HL-60/S4 treated with retinoic acid at 250 ng/mL for 4 days and 3 days (cell line): ENCODE measurements around the gene STXBP6.

Experiments used
- in situ Hi-C: fragments of 300-500 bp; cut with MboI; formaldehyde crosslinking; loops from 2 replicates; pipeline ENCODE4 v1.7.0; 2022; ENCODE audit warnings: low sequenced_read_pairs

STXBP6 gene

DNA sequence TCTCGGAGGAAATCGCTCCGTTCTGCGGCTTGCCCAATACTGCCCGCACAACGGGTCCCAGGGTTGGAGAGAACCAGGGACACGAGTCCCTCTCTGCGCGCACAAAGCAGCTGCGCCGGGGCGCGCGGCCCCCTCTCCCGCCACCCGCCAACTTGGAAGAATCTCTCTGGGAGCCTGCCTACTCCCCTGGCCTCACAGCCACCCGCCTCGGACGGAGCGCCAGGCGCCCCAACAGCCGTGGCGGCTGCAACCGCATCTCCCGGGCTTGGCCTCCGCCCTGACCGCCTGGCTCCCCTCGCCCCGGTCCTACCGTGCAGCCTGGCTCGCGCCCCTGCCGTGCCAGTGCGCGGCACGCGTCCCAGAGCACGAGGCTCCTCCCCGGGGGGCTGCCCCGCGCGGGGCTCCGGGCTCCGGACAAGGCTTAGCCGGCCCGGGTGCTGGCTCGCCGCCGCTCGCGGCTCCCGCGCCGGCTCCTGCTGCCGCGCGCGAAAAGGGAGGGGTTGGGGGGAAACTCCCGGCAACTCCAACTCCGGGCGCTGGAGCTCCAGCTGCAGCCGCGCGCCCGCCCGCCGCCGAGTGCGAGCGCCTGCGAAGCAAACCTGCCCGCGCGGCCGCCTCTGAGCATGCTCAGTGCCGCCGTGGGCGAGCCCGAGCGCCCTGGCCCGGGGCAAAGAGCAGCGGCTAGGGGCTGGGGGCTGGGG is at the start of gene STXBP6:
Gene STXBP6 (minus strand): TSS at position 580 of the 701 bp plus-strand sequence. CDS start 75,329 bp downstream, outside the sequence.
- in situ Hi-C loops = no loop called here

DNA sequence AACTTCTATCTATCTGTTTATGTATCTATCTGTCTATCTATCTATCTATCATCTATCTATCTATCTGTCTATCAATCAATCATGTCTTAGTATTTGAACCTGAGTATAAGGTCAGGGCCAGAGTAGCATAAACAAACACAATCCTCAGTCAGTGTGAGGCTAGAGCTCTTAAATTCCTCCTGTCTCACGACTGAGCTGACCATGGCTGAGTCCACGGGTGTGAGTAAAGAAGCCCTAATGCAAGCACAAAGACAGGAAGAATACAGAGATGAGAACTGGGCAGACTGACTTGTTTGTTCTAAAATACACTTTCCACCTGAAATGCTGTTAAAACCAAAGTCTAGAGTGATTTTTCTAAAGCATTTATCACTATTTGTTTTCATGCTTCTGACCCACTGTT is 47.2 kb upstream of the STXBP6 start:
- in situ Hi-C loops = no loop called here

DNA sequence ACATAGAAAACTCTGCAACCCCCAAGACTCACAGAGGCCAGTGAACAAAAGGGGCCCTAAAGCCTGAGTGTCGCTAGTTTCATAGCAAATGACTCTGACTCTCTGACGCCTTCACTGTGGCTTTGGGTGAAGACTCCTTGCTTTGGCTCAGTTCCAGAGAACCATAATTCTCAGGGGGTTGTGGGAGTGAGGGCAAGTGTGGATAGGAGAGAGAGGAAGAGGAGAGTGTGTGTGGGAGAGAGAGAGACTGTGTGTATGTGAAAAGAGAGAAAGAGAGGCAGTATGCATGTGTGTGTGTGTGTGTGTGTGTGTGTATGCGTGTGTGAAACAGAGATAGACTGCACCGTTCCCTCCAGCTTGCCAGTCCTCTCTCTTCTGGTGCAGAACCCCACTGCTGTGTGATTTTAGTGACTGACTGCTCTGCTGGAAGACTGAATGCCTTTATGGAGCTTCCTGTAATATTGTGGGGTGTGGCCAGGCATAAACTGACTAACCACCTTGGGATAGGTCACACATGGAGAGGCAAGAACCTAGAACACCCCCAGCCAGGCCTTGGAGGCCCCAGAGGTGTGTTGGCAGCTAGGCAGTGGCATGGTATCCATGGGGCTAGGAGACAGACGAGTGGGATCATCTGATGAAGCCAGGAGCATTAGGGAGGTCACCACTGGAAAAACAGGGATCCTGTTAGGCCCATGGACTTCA is 45.9 kb upstream of the STXBP6 start:
- in situ Hi-C loops = no loop called here

DNA sequence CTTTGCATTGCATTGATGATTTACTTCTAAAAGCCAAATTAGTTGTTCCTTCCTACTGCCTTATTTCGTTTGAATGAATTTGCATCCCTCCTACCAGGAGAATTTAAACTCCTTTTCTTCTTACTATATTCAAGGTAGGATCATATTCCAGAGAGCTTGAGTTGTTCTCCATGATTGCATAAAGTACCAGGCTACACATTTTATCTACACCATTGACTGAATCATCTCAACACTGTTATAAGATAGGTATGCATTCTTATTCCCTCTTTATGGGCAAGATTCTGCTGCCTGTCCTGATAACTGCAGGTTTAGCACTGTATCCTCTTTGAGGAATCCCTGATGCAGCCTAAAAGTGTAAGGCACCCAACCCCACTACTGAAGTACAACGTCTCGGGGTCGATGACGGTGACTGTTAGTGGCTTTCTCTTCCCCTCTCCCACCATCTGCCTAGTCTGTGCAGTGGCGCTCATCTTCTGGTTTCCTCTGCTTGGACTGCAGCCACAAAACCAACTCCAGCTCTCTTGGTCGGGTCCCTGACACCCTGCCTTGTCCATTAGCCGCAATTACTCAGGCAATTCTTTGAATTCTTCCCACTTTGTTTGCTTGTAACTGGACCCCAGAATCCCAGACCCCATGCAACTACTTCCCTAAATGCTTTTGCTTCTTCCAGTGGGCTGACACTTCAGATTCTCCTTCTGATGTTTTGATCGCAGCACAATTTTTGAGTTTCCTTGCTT is 44.4 kb upstream of the STXBP6 start:
- in situ Hi-C loops = no loop called here

DNA sequence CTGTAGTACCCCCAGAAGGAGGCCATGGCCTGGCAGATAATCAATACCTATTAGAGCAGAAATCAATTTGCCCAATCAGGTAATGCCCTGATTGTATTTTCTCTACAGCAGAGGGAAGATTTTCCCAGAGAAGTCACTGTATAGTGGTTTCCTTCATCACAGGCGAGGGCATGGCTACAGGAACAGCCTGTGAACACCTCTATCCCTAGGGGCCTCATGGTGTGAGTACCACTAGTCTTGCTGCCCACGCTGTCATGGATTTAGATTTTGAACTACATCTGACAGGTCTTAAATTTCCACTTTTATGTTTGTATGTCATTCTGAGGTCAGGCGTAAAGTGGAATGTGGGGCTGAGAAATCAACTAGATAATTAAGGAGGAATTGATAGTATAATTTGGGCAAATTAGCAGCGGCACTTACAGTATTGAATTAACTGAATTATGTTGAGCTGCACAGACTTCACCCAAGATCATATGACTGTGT is 42.4 kb upstream of the STXBP6 start:
- in situ Hi-C loops = no loop called here

DNA sequence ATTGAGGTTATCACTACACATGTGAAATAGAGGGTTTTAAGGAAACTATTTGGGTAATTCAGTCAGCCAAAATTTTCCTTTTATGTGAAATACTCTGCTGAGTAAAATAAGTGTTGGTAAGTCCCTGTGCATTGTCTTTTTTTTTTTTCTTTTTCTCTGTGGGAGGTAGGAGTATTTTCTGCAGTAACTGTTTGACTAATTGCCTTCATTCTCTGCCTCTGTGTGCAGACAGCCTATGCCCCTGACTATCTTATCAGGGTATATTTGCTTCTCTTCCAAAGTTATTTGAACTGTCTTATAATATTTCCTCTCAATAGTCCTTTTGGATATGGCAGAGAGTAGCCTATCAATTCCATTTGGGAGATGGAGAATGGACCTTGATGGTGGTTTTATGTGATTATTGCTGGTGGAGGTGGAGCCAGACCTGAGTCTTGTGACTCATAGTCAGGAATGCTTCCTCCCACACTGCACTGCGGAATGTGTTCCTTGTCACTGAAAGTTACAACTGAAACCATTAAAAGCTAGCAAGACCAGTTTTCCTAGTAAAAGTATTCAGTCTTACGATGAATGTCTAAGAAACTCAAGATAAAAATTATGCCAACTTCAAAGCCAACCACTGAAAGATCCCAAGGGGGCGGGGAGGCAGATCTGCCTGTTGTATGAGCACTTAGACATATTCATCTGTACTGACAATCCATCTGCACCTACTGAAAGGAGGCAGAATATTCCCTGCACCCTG is 40.9 kb upstream of the STXBP6 start:
- in situ Hi-C loops = no loop called here

DNA sequence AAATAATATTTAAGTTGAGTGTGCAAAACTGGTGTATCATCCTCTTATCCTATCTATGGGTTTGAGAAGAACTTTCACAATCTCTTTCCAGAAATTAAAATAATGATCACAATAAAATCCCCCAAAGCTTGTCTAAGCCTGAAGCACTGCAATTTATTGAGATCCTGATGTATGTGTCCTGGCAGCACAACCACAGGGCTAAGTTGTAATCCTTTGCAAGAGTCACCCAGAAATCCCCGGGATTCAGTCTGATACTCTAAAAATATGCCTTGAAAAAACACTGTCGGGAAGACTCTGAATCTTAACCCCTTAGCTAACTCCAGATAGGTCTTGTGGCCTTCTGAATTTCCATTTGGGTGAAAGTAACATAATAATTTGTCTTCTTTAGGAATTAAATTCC is 40.3 kb upstream of the STXBP6 start:
- in situ Hi-C loops = no loop called here

DNA sequence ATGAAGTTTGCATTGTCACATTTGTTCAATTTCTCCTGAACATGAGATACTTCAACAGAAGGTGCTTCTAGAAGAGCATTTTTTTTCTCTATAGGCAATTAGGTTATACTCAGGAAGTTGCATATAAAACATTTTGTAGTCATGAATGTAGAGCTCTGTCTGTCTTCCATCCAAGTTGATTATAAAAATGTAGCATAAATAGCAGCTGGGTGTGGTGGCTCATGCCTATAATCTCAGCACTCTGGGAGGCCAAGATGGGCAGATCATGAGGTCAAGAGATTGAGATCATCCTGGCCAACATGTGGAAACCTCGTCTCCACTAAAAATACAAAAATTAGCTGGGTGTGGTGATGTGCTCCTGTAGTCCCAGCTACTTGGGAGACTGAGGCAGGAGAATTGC is 39.5 kb upstream of the STXBP6 start:
- in situ Hi-C loops = no loop called here

DNA sequence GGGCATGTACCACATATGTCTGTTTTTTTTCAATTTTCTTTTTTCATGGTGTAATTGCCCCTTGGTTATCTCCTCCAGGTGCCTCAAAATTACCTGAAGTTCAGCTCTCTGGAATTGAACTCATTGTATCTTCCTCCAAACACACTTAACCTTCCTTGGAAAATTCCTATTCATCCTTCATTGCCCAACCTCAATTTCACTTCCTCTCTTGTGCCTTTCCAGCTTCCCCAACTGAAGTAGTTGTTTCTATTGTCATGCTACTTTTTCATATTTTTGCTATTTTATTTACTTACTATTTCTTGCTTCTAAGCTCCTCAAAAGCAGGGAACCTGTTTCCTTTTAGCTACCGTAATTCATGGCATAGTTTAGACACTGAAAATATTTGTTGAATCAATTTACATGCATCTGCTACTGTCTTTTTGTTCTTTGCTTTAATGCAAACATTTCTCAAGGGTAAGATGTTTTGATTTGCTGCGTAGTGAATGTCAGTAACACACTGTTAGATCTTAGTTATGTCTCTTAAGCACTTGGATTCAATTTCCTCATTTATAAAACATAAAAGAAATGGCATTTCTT is 37.0 kb upstream of the STXBP6 start:
- in situ Hi-C loops = no loop called here

DNA sequence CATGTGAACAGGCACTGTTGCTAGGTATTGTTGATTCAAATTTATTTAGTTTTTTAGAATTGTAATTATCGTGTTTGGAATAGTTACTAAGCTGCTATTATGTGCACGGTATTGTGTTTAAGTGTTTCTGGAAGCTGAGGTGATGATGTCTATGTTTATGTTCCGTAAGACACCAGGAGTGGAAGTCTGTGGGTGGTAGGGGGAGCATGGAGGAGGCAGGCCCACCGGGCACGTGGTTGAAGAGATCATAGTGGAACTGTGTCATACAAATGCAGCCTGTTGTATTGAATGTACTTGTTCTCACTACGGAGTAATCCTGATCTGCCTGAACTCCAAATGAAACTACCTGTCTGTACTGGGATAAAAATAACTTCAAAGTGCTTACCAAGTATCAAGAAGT is 36.1 kb upstream of the STXBP6 start:
- in situ Hi-C loops = no loop called here

DNA sequence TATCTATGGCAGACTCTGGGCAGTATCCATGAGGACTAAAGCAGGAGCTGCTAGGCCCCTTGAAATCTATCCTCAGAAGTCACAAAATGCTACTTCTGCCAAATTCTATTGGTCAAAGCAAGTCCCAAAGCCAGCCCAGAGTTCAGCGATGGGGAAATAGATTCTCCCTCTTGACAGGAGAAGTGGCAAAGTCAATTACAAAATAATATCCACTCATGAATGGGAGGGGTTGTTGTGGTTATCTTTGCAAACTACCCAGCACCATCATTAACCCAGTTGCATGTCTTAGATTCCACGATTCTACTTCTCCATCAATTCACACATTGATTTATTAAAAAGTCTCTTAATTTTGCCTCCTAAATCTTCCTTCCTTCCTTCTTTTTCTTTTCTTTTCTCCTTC is 30.7 kb upstream of the STXBP6 start:
- in situ Hi-C loops = no loop called here

DNA sequence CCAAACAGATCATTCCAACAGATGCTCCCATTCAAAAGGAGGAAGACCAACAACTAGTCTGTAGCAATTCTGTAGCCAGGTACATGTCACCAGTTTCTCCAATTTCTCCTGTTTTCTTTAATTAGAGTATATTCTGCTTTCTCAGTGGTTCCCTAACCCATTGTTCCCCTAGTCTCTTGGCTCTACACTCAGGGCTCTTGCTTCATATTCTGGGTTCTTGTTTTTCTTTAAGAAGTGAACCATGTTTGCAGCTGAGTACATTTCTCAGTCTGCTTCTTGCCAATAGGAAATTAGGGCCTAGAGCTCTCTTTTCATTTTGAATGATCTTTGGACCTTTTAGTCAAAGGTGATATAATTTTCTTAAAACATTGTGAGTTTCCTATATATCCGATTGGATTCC is 29.4 kb upstream of the STXBP6 start:
- in situ Hi-C loops = no loop called here

DNA sequence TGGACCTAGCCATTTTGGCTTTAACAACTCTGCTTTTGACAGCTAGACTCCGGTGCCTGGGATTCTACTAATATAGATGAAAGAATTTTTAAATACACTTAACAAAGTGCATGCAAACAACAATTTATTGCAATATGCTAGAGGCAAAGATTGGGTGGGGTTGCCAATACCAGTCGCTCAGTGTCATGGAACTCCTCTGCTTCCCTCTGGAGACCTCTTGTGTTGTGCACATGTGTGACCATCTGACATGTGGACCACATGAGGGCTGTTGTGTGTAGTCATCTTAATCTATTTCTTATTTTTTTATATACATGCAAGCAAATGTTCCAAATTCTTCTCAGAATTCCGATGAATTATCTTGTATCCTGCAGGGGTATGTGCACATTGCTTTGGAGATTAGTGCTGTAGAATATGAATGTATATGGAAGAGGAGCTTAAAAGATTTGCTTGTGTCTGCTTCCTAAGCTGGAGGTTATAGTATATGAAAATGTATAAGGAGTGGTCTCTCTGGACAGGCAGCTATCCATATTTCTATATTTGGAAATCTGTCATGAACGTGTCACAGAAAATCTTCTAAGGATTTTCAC is 24.2 kb upstream of the STXBP6 start:
- in situ Hi-C loops = no loop called here

DNA sequence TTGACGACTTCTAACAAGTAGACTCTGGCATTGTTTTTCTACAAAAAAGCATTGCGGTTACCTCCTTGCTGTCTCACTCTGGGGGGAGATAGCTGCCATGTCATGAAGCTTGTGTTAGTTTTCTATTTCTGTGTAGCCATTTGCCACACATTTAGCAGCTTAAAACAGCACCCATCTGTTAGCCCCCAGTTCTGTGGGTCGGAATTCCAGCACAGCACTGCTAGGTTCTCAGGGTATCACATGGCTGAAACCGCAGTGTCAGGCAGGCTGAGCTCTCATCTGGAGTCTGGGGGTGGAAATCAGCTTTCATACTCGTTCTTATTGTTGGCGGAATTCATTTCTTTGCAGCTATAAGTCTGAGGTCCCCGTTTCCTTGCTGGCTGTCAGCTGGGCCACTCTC is 19.9 kb upstream of the STXBP6 start:
- in situ Hi-C loops = no loop called here

DNA sequence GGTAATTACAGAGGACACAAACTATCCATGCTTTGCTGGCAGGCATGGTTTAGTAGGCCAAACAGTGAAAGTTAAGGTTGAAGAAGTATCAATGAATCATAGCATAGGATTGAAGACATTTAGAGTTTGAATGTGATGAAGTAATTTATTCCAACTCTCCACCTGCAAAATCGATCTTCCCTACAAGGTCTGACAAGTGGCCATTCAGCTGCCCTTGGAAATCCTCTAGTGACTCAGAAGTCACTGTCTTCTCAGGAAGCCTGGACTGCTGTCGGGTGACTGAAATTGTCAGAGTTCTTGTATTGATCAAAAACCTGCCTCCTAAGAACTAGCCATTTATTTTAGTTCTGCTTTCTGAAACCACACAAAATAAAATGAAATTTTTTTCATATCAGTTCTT is 17.7 kb upstream of the STXBP6 start:
- in situ Hi-C loops = no loop called here

DNA sequence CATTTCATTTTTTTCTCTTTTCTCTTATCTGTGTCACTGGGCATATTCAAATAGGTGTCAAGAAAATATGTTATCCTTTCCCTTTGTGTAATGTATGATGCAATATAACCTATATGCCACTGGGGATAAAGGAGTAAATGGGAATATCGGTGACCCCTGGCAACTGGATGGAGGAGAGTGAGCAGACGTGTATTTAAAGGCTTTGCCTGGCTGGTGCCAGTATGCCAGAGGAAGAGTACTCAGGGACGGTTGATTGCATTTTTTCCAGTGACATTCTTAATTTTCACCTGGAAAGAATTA is 12.0 kb upstream of the STXBP6 start:
- in situ Hi-C loops = no loop called here

DNA sequence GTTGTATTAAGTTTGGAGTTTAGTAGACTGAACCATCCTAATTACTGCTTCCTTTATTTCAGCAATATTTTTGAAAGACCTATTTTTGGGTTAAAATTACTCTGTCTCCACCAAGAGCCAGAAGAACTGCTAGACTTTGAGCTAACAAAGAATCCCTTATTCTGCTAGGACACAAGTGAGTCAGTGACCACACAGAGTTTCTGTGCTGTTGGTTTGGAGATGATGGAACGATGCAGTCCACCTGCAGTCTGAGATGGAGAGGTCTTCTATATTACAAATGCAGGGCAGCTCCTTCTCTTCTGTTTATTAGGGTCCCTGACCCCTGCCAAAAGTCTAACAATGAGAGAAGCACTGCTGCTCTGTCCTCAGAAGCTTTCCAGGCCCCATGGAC is 6.7 kb upstream of the STXBP6 start:
- in situ Hi-C loops = no loop called here

DNA sequence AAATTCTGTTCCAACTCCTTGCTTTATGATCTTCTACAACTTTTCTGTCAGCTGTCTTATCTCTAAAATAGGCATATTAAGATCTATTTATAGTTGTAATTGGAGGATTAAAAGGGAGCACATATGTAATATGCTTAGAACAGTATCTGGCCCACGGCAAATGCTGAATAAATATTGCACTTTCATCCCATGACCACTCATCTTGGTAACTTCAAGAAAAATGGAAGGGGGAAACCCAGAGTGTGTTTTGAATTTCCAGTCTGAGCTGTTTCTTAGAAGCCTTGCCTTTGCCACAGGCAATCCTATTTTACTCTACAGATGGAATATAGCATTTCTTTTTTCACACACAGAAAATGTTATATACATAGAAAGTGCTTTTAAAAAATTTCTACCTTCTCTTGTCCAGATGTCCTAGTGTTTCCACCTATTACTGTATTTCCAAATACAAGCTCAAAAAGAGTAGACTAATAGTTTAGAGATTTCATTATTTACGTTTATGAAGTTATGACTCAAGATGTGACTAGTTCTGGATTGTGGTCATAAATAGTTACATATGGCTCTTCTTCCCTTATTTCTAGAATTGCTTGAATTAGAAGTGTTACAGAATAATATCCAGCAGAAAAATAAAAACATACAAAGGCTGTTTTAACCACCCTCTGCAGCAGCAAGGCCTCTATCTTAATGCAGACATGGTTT is 6.2 kb upstream of the STXBP6 start:
- in situ Hi-C loops = no loop called here

DNA sequence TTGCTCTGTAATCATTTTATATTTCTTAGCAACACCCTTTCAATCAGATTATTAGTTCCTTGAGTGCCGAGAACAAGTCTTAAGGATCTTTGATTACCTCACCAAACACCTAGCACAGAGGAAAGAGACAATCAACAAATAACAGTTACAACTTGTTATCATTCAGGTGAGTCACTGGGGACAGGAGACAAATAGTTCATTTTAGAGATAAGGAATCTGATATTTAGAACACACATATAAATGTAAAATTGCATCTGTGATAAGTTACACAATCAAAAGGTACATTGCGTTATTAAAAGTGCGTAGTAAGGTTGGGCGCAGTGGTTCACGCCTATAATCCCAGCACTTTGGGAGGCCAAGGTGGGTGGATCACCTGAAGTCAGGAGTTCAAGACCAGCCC is 5.1 kb upstream of the STXBP6 start:
- in situ Hi-C loops = no loop called here

DNA sequence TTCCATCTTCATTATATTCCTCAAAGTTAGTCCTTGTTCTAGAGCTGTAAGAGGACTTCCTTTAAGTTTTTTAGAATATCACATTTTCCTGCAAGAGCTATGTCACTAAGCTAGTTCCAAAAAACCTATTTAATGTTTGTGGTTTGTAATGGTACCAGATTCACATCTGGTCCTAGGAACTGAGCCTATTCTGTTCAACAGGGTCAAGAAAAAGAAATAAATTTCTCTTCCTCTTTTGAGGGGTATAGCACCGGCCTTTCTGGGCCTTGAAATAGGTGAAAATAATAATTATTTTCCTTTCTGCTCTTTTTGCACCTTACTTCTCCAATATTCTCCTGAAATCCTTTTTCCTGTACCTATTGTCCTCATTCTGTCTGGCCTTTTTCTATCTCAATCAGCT is 3.6 kb upstream of the STXBP6 start:
- in situ Hi-C loops = no loop called here
